Activated naive CD4-positive, alpha-beta T cell treated with Interleukin-2 at 50 U/mL for 16 hours (primary cell): ENCODE results near the gene CTNNAL1.
"Not testable (repeated sequence)": the region's sequence is repeated elsewhere in the genome, so short reads cannot be mapped to it uniquely, and the experiment has no call there.

Source experiments
- DNase-seq: peaks from one replicate; pipeline ENCODE4 v3.0.0-alpha.2; 2020

The CTNNAL1 gene, protein sequence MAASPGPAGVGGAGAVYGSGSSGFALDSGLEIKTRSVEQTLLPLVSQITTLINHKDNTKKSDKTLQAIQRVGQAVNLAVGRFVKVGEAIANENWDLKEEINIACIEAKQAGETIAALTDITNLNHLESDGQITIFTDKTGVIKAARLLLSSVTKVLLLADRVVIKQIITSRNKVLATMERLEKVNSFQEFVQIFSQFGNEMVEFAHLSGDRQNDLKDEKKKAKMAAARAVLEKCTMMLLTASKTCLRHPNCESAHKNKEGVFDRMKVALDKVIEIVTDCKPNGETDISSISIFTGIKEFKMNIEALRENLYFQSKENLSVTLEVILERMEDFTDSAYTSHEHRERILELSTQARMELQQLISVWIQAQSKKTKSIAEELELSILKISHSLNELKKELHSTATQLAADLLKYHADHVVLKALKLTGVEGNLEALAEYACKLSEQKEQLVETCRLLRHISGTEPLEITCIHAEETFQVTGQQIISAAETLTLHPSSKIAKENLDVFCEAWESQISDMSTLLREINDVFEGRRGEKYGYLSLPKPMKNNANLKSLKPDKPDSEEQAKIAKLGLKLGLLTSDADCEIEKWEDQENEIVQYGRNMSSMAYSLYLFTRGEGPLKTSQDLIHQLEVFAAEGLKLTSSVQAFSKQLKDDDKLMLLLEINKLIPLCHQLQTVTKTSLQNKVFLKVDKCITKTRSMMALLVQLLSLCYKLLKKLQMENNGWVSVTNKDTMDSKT

DNA sequence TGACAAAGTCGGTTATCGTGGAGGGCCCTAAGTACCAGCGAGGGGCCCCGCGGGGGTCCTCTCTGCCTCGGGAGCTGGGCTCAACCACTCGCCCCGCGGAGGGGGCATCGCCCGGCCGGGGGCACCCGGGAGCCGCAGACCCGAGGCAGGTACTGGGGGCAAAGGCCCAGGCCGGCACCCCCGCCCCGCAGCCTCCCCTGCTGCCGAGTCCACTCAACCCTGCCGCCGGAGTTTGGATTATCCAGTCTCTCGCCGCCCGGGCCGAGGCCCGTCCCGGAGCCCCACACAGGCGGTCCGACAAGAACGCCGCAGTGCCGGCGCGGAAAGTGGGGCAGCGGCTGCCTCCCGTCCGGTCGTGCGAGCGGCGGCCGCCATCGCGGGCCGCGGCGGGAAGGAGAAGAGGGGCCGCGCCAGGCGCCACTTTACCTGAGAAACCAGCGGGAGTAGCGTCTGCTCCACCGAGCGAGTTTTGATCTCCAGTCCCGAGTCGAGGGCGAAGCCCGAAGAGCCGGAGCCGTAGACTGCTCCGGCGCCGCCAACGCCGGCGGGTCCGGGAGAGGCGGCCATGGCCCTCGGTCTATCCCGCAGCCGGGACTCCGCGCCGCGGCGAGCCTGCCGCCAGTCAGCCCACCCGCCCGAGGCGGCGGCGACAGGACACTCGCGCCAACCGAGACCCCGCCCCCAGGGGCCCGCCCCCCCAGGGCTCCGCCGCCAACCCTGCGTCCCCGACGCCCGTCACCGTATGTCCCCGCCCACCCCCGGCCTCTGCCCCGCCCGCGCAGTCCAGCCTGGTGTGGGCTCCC lies at the start of gene CTNNAL1:
Gene CTNNAL1 (minus strand): TSS at position 624 of the 803 bp plus-strand sequence. CDS start 57 bp downstream, at position 567.
- peak; percentile 83 for DNase-seq

DNA sequence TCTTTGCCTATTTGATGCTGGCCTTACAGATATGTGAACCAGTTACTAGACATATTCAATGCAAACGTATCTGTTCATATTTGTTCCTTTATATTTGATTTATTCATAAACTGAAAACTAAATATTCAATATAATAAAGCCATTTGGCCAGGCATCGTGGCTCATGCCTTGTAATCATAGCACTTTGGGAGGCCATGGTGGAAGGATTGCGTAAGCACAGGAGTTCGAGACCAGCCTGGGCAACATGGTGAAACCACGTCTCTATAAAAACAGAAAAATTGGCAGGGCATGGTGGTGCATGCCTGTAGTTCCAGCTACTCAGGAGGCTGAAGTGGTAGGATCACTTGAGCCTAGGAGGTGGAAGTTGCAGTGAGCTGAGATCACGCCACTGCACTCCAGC lies 49.2 kb upstream of the CTNNAL1 start:
- no peak for DNase-seq

DNA sequence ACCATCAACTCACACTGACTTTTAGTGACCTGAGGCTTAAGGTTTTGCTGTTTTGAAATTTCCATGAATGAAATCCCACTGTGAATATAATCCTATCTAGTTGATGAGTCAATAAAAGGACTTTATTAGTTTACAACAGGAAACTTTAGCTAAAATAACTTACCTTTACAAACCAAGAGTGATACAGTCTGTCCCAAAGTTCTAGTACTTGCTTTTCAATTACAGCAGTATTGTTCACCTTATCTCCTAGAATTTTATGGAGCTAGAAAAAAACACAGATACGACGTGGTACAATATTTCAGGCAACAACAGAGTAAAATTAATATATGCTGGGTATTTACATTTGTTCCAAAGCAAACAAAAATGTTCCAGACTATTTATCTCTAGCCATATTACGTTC lies 46.9 kb upstream of the CTNNAL1 start:
- DNase-seq: no peak

DNA sequence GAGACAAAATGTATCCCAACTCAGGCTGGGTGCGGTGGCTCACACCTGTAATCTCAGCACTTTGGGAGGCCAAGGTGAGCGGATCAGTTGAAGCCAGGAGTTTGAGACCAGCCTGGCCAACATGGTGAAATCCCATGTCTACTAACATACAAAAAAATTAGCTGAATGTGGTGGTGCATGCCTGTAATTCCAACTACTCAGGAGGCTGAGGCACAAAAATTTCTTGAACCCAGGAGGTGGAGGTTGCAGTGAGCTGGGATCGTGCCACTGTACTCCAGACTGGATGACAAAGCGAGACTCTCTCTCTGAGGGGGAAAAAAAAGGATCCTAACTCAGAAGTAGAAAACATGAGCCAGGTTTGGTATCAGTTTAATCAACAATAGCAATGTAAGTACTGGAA lies 39.8 kb upstream of the CTNNAL1 start:
- not testable (repeated sequence) for DNase-seq

DNA sequence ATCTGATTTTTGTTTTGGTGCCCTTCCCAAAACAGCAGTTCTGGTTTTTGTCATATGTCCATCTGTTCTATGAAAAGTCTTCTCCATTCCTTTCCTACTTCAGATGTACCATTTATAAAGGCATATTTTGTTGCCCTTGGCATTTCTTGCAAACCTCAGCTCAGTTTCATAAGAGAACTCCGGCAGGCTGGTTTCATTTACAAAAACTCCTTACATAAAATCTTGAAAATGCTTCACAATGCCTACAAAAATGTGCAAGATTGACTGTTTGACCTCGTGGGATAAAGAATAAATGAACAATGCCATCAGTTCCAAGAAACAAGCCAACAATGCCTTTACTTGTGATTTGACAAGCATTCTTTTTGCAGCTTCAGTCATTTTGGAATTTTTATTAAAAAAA lies 39.1 kb upstream of the CTNNAL1 start:
- DNase-seq: no peak

DNA sequence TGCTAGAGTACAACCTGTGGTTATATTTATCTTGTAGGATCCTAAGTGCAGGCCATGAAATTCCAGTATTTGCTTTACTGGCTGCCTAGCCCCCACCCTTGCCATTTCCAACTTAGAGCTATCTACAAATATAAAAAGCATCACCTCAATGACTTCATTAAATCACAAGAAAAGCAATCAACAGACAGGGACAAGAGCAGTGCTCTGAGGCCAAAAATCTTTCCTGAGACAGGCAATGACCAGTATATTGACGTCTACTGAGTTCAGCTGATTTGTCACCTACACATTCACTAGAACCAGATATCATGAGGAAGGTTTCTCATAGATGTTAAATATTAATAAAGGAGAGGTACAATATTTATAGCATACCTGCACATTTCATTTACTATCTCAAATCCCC lies 38.4 kb upstream of the CTNNAL1 start:
- no peak for DNase-seq

DNA sequence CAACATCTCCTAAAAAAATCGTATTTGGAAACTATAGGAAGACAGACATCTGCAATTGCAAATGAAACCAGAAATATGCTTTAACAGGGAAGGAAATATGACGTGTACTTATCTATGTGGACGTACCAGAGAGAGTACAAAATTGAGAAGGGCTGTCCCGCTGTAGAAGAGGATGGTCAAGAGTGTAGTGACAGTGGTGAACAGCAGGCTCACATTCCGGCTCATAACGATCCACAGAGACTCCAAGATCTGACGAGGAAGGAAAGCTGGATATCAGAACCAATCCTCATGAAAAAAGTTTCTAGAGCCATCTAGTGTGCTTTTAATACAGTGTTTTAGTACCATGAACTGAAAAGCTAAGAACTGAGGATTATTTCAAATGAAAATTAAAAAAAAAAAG lies 37.1 kb upstream of the CTNNAL1 start:
- no peak for DNase-seq

DNA sequence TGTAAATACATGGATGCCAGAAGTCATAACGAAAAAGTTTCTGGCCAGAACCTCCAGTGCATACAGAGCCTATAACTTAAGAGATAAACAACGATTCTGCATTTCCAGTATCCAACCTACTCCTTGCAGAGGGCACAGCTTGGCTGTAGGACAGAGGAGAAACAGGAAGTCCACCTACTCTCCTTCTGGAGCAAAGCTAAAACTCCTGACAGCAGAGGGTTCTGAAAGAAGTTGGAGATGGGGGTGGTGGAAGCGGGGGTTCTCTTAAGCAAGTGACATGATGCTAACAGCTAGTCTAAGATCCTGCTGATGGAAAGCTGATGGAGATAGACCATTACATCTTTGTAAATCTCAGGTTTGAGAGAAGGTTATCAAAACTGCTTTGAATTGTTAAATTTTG lies 35.5 kb upstream of the CTNNAL1 start:
- DNase-seq: no peak

DNA sequence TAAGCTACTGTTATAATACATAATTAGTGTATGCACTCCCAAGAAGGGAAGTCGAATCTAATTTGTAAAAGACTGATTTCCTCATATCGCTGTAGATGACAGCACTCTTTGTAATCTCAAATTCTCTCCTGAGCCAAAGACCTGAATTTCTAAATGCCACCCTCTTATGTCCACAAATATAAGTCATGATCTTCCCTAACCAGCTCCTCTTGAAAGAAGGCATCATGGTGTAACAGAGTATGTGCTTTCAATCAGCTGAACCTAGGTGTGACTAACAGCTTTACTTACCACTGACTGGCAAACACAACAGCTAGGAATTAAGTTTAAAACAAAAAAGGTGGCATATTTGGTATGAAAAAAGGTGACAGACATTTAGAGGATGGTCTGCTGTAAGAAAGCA lies 34.0 kb upstream of the CTNNAL1 start:
- DNase-seq: no peak

DNA sequence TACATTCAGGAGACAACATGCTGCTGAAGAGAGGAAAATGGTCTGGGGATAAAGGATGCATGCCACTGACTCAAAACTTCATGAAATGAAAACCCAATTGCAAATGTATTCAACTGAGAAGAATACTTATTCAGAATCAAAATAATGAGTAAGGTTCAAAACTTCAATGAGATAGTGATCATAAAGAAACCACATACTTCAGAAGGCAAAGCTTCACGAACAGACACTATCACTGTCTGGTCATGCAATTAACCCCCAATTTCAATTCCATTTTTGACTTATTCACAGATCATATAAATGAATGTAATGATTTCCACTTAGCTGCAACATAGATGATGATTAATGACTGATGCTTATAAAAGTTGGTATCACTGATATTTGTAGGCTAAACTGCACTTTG lies 33.0 kb upstream of the CTNNAL1 start:
- no peak for DNase-seq

DNA sequence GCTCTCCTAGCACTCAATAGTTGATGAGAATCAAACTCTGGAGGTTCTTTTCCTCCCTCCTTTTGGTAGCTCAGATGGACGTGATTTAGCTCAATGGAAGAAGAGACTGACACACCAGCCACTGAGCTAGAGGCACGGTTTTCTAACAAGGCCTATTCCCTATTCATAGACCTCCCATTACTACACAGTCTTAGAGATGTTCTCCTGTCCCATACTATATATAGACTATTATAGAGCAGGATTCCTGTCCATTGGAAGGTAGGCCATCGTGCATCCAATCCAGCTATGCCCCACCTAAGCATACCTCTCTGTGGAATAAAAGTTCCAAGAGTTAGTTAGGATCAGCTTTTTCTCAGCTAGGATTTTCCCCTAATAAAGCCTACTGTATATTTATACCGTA lies 30.3 kb upstream of the CTNNAL1 start:
- no peak for DNase-seq

DNA sequence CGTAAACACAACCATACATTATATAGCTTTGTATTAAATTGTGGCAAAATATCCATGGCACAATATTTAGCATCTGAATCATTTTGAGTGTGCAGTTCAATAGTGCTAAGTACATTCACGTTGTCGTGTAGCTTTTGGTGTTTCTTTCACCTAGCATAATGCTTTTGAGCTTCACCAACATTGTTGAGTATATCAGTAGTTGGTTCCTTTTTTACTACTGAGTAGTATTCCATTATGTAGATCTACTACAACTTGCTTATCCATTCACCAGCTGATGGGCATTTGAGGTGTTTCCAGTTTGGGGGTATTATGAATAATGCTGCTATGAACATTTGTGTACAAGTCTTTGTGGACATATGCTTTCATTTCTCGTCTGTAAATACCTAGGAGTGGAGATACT lies 27.3 kb upstream of the CTNNAL1 start:
- DNase-seq: no peak

DNA sequence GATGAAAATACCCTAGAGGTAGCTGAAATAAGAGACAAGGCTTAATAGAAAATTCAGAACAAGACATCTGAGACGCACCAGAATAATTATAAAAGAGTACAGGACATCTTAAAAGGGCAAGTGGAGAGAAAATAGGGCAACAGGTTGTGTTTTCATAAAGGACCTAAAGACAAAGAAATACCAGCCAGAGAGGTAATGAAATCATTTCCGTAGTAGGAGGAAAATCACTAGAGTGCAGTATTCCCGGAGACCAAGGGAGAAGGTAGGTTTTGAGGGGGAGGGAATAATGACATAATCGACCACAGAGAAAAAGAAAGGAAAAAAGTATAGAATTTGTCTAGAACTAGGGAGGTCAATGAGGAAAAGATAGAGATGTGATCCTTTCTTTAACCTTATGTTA lies 26.2 kb upstream of the CTNNAL1 start:
- DNase-seq: no peak

DNA sequence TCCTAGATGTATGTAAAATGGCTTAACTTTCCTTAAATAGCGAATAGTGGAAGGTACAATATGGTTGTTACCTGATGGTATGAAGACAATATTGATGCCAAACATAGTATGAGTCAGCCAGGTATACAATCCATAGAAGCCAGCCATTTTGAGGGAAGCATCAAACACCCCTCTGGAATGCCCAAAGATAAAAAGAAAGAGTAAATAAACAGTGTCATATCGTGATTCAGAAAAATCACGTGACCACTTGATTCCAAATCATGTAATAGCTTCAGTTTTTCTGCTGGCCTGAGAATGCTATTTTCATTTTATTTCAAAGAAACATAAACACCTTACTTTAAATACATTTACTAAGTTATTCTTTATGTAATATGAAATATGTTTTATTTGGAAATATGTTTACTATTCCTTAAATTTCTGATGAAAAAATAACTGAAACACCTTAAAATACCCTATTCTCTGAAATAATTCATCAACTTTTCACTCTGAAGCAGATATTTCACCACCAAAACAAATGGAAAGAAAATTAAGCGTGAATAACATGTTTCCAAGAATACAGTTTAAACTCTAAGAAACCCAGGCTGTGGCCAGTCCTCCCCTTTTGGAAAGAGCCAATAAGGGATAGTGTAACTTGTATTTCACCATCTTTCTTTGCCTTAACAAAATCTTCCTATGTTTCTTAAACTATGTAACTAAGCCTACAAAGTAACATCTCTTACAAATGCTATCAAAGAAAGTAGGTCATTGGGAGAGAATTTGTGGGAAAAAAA lies 24.8 kb upstream of the CTNNAL1 start:
- no peak for DNase-seq

DNA sequence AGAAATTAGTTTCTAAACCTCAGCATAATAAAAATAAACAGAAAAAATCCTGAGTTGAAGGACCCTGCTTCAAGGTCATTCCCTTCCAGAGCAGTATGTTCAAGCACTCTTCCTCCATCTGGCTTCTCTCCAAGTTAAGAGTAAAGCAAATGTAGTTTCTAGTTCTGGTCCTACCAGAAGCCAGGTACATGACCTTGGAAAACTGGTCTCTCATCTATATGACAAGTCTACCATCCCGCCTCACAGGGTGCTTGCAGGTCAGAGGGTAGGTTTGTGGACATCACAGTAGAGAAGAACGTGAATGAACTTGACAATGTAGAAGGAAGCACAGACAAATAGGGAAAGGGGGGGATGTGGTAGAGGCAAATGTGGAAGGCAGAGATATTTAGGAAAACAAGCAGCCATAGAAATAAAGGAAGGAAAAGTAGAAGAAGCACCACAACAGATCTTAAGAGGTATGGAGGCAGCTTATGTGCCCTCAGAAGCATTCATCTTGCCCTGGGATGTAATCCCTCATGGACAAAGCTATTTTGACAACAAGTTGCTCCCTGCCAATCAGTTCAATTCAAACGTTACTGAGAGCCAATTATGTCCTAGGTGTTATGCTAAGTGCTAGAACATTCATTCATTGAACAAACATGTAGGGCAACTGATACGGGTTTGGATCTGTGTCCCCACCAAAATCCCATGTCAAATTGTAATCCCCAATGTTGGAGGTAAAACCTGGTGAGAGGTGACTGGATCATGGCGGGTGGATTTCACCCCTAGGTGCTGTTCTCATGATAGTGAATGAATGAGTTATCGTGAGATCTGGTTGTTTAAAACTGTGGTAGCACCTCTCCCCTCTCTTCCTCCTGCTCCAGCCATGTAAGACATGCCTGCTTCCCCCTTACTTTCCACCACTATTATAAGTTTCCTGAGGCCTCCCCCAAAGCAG lies 23.7 kb upstream of the CTNNAL1 start:
- no peak for DNase-seq

DNA sequence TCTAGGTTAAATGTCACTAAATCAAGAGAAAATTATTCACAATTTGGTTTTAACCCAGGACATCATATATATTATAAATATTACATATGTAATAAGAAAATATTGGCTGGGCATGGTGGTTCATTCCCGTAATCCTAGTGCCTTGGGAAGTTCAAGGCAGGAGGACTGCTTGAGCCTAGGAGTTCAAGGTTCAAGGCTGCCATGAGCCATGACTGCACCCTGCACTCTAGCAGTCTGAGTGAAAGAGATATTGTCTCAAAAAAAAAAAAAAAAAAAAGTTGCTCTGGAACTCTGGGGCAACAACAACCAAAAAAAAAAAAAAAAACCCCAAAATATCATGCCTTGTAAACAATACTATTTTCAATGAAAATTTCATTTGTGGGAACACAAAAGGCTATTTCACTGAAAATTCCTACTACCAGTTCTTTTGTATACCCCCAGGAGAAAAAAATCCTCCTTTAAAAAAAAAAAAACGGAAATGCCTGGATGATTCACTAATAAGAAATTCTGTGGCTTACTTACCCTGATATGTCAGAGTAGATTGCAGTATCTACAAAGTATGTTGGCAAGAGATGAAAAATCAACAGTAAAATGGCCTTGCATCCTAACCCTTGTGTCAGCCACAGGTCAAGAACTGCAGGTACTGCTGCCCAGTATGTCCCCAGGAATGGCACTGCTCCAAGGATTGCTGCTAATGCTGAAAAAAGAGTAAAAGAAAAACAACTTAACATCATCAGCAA lies 22.6 kb upstream of the CTNNAL1 start:
- DNase-seq: no peak

DNA sequence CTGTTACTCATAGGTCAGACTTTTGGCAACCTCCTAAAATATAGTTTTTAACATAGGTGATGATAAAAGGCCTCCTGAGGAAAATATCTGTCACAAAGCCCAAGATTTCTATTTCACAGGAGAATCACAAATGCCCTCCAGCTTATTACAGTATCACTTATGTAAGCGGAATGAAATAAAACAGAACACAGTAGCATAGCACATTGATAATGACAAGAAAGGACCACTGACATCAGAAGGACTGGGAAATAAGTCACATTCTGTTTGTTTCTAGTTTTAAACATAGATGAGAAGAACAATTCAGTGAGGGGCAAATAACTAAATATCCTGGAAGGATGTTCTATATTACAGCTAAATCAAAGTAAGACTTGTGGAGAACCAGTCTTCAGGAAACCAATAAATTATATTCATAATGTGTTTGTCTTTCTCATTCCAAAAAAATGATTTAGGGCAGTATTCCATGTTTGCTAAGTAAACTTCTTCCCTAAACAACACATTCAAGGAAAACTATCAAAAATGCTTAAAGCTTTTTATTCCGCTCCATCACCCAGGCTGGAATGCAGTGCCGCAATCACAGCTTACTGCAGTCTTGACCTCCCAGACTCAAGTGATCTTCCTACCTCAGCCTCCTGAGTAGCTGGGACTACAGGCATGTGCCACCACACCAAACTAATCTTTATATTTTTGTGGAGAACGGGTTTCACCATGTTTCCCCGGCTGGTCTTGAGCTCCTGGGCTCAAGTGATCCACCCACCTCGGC lies 20.8 kb upstream of the CTNNAL1 start:
- DNase-seq: no peak

DNA sequence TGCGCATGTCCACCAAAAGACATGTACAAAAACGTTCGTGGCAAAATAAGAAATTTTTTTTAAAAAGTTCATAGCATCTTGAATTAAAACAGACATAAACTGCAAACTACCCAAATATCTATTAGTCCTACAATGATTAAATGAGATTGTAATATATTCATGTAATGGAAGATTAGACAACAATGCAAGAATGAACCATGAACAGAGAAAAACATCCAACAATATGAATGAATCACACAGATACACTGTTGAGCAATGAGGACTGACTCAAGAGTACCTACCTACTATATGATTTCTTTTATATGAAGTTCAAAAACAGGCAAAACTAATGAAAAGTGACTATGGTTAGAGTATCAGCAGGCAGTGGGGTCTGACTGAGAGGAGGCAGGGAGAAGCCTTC lies 17.9 kb upstream of the CTNNAL1 start:
- DNase-seq: no peak

DNA sequence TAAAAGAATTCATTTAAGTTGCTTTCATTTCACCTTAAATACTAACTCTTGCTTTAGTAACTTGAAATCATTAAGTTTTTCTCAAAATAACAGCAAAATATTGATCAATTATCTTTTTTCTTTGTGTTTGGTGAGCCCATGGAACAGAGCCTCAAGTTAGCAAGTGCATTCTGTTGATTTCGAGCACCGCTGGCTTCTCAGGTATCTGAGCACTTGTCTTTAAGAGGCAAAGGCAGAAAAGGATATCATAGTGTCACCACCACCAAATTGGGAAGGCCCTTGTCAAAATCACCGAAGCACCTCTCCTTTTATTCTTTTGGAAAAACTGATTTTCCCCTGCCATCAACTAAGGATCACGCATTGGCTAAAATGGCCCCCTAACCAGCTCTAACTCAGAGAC lies 17.1 kb upstream of the CTNNAL1 start:
- DNase-seq: no peak

DNA sequence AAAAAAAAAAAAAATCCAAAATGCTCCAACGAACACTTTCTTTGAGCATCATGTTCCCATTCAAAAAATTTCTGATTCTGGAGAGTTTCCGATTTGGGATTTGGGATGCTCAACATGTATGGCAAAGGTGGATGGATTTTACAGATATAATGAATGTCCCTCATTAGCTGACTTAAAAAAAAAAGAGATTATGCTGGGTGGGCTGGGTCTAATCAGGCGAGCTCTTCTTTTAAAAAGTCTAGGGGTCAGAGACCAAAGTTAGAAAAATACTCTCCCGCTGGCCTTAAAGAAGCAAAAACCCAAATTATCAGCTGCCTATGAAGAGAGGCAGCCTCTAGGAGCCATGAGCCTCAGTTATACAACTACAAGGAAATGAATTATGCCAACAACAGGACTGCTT lies 15.2 kb upstream of the CTNNAL1 start:
- DNase-seq: no peak
